Stimulated activated effector memory CD8-positive, alpha-beta T cell treated with anti-CD3 and anti-CD28 coated beads, Interleukin-12 subunit alpha, Interleukin-12 subunit beta, amount 100 ng/mL, for 72 hours (primary cell): ENCODE measurements around the gene CACNA2D3.

ENCODE experiments used
- ATAC-seq: fragments of 150-1000 bp; cut with Tn5 transposase; 2 replicates; pipeline ENCODE4 v1.10.0; 2021
- DNase-seq, 2 donors: peaks; one replicate each; pipeline ENCODE4 v3.0.0; 2021 to 2022; ENCODE audit warnings: low spot score in 2 of 2
- H3K27ac Mint-ChIP-seq: one replicate; pipeline ENCODE4 v1.8.0; 2022; ENCODE audit warnings: mild to moderate bottlenecking, mixed read lengths
- H3K36me3 Mint-ChIP-seq: one replicate; pipeline ENCODE4 v1.8.0; 2022; ENCODE audit warnings: mild to moderate bottlenecking, mixed read lengths
- H3K4me1 Mint-ChIP-seq: one replicate; pipeline ENCODE4 v1.8.0; 2022; ENCODE audit warnings: mixed read lengths
- H3K4me3 Mint-ChIP-seq: one replicate; pipeline ENCODE4 v1.8.0; 2022; ENCODE audit warnings: mild to moderate bottlenecking, mixed read lengths
- H3K9me3 Mint-ChIP-seq: one replicate; pipeline ENCODE4 v1.8.0; 2022; ENCODE audit warnings: mixed read lengths

CACNA2D3 gene

DNA sequence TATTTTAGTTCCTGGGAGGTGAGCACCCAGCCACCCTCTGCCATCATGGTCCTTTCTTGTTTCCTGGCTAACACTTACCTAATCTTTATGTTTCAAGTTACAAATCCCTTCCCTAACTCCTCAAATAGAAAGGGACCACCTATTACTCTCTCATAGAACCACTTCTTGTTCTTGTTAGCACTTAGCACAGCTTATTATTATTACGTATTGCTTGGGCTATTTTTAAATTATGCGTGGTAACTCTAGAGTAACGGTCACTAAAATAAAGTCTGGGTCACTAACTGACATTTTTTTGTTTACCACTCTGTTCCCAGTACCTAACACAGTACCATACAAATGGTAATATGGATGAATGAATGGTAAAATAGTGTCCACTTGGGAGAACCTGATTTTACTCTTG is 663.6 kb downstream of the CACNA2D3 start:
- H3K4me1 Mint-ChIP-seq = no peaks in the 10 kb centered on the region
- ATAC-seq = no peak
- no peak overlapping the region for H3K27ac Mint-ChIP-seq
- DNase-seq = no peak
- H3K36me3 Mint-ChIP-seq = no peaks in the 10 kb centered on the region
- H3K9me3 Mint-ChIP-seq = peaks cover 3% of the 10 kb centered on the region
- H3K4me3 Mint-ChIP-seq = no peak overlapping the region

DNA sequence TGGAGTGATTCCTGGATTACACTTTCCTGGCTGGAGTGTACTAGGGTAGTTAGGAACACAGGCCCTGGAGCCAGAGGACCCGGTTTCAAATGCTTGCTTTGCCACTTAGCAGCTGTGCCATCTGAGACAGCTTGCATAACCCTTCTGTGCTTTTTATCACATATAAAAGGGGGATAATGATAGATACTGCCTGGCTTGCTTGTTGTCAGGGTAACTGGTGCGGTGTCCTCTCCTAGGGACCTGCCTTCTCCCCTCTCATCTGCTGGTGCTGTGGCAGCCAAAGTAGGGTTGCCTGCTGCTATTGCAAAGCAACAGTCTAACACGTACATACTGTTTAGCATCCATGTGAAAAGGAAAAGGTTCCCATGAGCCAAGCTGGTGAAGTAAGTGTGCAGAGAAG is 667.7 kb downstream of the CACNA2D3 start:
- no peak overlapping the region for H3K27ac Mint-ChIP-seq
- DNase-seq (no peak), ATAC-seq (no peak)
- no peak overlapping the region for H3K4me3 Mint-ChIP-seq
- H3K9me3 Mint-ChIP-seq = peaks cover 3% of the 10 kb centered on the region
- no peaks in the 10 kb centered on the region for H3K4me1 Mint-ChIP-seq
- H3K36me3 Mint-ChIP-seq = no peaks in the 10 kb centered on the region

DNA sequence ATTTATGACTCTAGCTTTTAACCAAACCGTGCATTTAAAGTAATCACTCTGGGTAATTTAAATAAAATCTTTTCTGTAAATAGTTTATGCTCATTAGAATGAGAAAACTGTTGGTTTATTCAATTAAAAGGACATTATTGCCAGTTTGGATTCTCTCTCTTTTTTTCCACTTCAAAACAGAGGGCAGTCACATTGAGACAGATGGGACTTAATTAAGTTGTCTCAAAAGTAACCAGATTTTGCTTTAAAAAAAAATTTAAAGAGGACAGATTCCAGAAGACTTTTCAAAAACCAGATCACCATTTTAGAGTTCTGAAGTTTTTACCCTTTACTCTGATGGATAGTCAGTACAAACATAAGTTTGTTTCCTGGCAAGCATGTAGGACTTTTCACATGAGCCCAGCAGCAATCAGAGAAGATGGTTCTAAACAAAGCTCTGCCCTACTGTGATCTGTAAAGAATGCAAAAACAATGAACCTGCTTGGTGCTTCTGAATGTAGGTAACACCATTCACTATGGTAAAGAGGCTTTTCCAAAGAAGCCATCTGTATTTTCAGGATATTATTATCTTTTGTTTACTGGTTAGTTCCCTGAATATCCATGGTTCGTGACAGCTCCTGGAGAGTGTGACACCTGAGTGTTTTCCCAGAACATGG is 669.3 kb downstream of the CACNA2D3 start:
- DNase-seq (no peak), ATAC-seq (no peak)
- H3K9me3 Mint-ChIP-seq = no peaks in the 10 kb centered on the region
- no peak overlapping the region for H3K4me3 Mint-ChIP-seq
- H3K36me3 Mint-ChIP-seq = no peaks in the 10 kb centered on the region
- no peak overlapping the region for H3K27ac Mint-ChIP-seq
- no peaks in the 10 kb centered on the region for H3K4me1 Mint-ChIP-seq

DNA sequence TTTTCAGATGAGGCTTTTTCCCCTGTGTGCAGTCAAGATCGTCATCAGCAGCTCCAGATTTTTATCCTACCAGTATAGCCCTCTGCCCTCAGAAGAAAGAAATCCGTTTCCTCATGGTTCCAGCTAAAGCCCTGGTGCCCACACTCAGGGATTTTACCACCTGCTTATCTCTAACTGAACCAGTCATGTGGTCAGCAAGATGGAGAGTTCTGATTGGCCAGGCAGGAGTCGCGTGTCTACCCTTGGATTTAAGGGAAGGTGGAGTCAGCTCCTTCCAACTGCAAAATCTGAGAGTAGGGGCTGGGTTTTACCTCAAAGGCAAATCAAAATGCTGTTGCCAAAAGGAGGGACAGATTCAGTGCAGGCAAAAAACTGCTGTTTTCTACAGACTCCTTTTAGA is 670.2 kb downstream of the CACNA2D3 start:
- ATAC-seq (no peak), DNase-seq (no peak)
- Mint-ChIP-seq H3K36me3 (no peaks in the 10 kb centered on the region), H3K4me3 (no peak overlapping the region), H3K9me3 (no peaks in the 10 kb centered on the region), H3K4me1 (no peaks in the 10 kb centered on the region), H3K27ac (no peak overlapping the region)

DNA sequence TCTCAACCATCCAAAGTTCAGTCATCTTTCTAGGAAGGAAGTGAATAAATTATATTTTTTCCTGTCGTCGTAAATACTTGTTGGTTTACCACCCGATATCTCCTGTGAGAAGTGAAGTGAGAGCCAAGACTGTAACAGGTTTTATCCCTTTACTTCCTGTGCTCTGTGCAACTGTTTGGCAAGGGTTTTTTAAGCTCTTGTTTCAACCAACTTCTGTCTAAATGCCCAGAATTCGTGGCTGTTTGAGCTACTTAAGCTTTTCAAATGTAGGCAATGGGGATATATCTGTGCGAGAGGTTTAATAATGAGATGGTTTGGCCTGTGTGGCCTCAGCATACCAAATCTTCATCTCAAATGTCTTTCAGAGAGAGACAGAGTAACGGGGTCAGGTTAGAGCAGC is 670.8 kb downstream of the CACNA2D3 start:
- Mint-ChIP-seq H3K4me1 (no peaks in the 10 kb centered on the region), H3K4me3 (no peak overlapping the region), H3K27ac (no peak overlapping the region), H3K36me3 (no peaks in the 10 kb centered on the region), H3K9me3 (no peaks in the 10 kb centered on the region)
- DNase-seq (no peak), ATAC-seq (no peak)

DNA sequence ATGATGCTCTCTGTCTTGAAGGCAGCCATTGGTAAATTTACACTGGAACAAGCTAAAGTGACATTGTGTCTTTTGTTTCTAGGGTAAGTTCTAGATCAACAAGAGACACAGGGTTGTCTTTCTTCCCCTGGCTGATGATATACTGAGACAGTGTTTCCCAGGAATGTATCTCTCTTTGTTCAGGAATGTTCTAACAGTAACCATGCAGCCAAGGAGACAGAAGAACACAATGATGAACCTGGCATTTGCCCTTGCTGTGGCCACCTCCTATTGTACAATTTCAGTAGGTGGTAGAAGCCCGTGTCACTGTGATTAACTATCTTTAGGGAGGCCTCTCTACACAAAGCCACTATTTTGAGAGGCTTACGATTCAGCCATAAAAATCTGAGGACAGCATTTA is 674.8 kb downstream of the CACNA2D3 start:
- H3K4me1 Mint-ChIP-seq = no peaks in the 10 kb centered on the region
- H3K9me3 Mint-ChIP-seq = peaks cover 2% of the 10 kb centered on the region
- ATAC-seq (no peak), DNase-seq (no peak)
- no peaks in the 10 kb centered on the region for H3K36me3 Mint-ChIP-seq
- H3K27ac Mint-ChIP-seq = no peak overlapping the region
- H3K4me3 Mint-ChIP-seq = no peak overlapping the region

DNA sequence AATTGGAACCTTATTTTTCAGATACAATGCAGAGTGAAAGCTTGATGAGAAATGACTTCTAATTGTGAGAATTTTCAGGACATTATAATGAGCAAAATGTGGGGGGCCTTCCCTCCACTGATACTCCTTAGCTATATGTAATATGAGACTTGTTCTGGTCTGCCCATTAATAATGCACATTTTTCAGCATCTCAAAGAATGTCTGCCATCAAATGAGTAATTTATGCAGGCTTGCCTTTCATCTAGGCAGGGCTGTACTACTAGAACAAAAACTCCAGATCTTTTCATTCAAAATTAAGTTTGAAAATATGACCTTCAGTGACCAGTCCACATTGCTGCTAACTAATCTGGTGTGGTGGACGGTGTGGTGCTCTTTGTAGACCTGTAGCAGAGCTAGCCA is 678.1 kb downstream of the CACNA2D3 start:
- Mint-ChIP-seq H3K9me3 (peaks cover 2% of the 10 kb centered on the region), H3K4me1 (no peaks in the 10 kb centered on the region), H3K4me3 (no peak overlapping the region), H3K27ac (no peak overlapping the region), H3K36me3 (no peaks in the 10 kb centered on the region)
- DNase-seq = no peak
- no peak for ATAC-seq

DNA sequence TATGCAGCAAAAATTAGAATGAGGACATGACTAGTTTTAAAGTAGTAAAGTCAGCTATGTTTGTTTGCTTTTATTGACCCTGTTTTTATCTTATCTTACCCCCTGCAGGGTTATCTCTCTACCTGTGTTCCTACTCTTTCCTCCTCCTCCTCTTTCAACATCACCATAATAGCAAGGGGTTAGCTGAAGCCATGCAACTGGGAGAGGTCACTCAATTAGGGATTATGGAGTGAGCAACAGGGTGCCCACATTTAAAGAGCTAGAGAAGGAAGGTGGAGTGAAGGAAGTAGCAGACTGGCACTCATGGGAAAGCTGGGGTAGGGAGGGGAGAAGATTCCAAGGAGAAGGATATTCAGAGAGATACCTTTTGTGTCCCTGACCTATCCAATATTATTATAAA is 679.6 kb downstream of the CACNA2D3 start:
- DNase-seq = no peak
- Mint-ChIP-seq H3K36me3 (no peaks in the 10 kb centered on the region), H3K4me3 (no peak overlapping the region), H3K27ac (no peak overlapping the region), H3K9me3 (peaks cover 2% of the 10 kb centered on the region), H3K4me1 (no peaks in the 10 kb centered on the region)
- no peak for ATAC-seq

DNA sequence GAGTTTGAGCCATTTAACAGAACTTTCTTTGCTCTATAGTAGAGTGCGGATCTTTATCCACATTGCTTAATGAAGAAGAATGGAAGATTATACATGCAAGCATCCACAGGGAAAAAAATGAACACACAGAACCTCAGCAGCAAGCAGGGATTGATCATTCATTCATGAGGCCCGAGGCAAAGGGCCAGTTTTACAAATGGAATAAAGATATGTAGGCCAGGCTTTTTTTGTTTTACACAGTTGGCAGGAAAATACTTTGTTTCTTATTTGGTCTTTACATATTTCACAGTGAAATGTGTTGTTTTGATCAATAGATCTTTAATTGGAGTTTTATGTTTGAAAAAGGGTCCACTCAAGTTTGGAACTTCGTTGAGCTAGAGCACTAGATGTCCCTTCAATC is 688.0 kb downstream of the CACNA2D3 start:
- no peak overlapping the region for H3K27ac Mint-ChIP-seq
- no peaks in the 10 kb centered on the region for H3K4me1 Mint-ChIP-seq
- DNase-seq (no peak), ATAC-seq (no peak)
- H3K9me3 Mint-ChIP-seq = peaks cover 11% of the 10 kb centered on the region
- H3K36me3 Mint-ChIP-seq = no peaks in the 10 kb centered on the region
- H3K4me3 Mint-ChIP-seq = no peak overlapping the region

DNA sequence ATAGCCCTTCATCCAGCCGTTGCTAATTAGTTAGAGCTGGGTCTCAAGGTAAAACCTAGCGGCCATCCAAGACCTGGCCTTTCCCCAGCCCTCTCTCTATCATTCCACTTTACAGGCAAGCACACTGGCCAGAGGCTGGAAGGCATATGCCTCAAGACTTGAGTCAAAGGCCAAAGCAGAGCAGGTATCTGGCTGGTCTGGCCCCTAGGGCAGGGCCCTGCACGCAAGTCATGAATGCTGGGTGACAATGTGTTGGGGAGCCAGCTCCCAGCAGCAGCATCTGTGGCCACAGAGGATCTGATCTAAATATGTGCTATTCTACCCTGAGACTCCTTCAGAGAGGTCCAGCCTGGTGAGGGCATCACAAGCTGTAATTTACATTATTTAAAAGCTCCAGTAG is 691.9 kb downstream of the CACNA2D3 start:
- no peak overlapping the region for H3K27ac Mint-ChIP-seq
- H3K9me3 Mint-ChIP-seq = peaks cover 9% of the 10 kb centered on the region
- DNase-seq = no peak
- H3K4me1 Mint-ChIP-seq = no peaks in the 10 kb centered on the region
- no peaks in the 10 kb centered on the region for H3K36me3 Mint-ChIP-seq
- no peak overlapping the region for H3K4me3 Mint-ChIP-seq
- ATAC-seq = no peak

DNA sequence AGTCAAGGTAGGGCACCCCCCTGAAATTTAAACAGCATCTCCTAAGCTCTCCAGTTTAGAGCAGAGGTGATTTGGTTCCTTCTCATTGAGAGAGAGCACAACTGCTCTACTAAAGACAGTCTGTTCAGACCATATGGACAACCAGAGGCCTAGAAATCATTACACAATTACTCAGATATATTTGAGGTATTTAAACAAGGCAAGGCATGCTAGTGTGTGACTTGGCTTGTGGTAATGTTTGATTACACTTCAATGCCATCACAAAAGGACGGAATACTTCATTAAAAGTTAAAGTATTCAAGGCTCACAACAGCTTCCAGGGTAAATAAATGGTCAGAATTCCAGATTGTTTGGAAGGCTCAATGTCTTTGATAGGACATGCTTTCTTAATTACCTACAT is 695.3 kb downstream of the CACNA2D3 start:
- no peak overlapping the region for H3K27ac Mint-ChIP-seq
- no peaks in the 10 kb centered on the region for H3K36me3 Mint-ChIP-seq
- DNase-seq (no peak), ATAC-seq (no peak)
- no peaks in the 10 kb centered on the region for H3K4me1 Mint-ChIP-seq
- no peak overlapping the region for H3K4me3 Mint-ChIP-seq
- H3K9me3 Mint-ChIP-seq = peaks cover 3% of the 10 kb centered on the region

DNA sequence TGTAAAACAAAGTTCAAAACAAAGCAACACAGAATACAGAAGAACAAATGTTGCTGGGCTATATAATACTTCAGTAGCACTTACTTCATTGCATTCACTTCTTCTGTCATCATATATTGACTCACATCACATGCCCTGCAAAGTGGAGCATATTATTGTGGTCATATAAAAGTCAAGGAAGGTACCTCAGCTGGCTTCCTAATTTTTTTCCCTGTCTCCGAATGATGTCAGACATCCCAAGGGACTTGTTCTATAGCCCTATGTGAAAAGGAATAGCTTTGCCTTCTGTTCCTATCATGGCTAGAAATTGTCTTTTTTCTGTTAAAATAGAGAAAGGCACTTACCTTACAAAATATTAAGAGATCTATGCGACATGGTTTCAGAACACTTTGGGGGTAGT is 696.1 kb downstream of the CACNA2D3 start:
- ATAC-seq = no peak

DNA sequence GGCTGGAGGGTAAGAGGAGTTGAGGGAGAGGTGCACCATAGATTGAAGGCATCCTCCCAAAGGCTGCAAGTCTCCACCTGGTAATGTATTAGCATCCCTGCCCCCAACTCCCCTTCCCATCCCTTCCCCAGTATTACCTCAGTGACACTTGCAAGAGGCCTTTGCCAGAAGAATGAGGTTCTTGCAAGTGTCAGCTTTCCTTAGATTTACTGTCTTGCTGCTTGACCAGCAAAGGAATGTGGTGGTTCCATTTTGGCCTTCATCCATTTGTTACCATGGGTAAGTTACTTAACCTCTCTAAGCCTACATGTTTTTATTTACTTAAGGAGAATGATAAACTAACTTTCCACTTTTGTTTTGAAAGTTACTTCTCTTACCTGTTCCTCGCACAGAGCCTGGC is 696.6 kb downstream of the CACNA2D3 start:
- no peaks in the 10 kb centered on the region for H3K4me1 Mint-ChIP-seq
- no peak for DNase-seq

More for the DNA sequence above, 696.1 kb downstream of the CACNA2D3 start:
- no peak overlapping the region for H3K4me3 Mint-ChIP-seq
- H3K4me1 Mint-ChIP-seq = no peaks in the 10 kb centered on the region
- H3K9me3 Mint-ChIP-seq = peaks cover 3% of the 10 kb centered on the region
- no peaks in the 10 kb centered on the region for H3K36me3 Mint-ChIP-seq
- no peak for DNase-seq
- no peak overlapping the region for H3K27ac Mint-ChIP-seq

DNA sequence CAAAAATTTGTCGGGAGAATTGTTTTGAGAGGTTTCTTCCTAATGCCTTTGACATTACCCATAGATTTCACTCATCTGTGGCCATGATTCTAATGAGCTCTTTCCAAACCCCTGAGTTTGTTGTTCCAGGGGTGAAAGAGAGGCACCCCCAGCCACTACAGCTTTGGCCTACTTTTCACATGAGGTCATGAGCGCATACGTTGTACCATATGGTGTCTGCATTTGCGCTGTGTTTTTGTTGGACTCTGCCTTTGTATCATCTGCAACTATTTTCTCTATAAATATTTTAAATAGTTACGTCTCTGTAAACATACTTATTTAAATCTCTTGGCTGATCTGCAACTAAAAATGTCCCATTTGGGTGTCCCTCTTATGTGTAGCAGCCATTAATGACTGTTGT is 697.6 kb downstream of the CACNA2D3 start:
- H3K4me3 Mint-ChIP-seq = no peak overlapping the region
- no peak overlapping the region for H3K27ac Mint-ChIP-seq
- no peak for DNase-seq
- no peak for ATAC-seq
- H3K9me3 Mint-ChIP-seq = peaks cover 3% of the 10 kb centered on the region
- H3K4me1 Mint-ChIP-seq = no peaks in the 10 kb centered on the region
- no peaks in the 10 kb centered on the region for H3K36me3 Mint-ChIP-seq

More for the DNA sequence above, 696.6 kb downstream of the CACNA2D3 start:
- H3K27ac Mint-ChIP-seq = no peak overlapping the region
- ATAC-seq = no peak
- H3K4me3 Mint-ChIP-seq = no peak overlapping the region
- H3K36me3 Mint-ChIP-seq = no peaks in the 10 kb centered on the region
- H3K9me3 Mint-ChIP-seq = peaks cover 3% of the 10 kb centered on the region

DNA sequence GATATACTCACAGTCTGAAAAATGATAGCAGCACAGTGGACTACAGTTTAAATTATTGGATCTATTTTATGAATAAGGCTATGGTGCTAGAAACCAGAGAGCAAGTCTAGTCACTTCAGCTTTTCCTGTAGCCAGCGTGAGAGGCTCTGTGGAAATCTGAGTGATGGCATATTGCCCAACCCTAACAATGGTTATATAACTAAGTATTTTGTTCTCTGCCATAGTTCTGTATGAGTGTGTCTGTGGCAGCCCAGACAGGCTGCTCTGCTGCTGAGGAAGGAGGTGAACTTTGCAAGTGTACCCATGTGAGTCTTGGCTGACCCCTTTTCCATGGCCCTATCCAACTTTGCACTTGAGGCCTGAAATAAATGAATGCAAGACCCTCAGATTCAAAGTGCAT is 699.9 kb downstream of the CACNA2D3 start:
- Mint-ChIP-seq H3K27ac (no peak overlapping the region), H3K9me3 (peaks cover 3% of the 10 kb centered on the region), H3K4me3 (no peak overlapping the region), H3K4me1 (no peaks in the 10 kb centered on the region), H3K36me3 (no peaks in the 10 kb centered on the region)
- ATAC-seq (no peak), DNase-seq (no peak)

DNA sequence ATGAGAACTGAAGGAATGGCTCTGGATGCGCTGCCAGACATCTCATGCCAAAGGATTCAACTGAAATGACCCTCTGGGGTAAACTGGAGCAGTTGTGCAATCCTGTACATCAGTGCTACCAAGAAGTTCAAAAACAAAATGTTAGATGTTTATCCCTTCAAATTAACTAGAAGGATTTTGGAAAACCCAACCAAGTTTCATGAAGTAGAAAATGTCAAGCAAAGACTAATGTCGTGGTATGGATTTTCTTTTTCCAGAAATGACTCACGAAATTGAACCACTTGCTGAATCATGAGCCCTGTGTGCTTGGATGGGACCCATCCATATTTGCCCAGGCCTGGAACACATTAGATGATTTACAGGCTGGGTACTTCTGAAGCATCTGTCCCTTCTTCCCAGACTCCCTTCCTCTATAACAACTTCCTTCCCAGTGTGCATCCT is 703.9 kb downstream of the CACNA2D3 start:
- H3K4me1 Mint-ChIP-seq = no peaks in the 10 kb centered on the region
- peaks cover 3% of the 10 kb centered on the region for H3K9me3 Mint-ChIP-seq
- no peaks in the 10 kb centered on the region for H3K36me3 Mint-ChIP-seq
- ATAC-seq (no peak), DNase-seq (no peak)
- H3K27ac Mint-ChIP-seq = no peak overlapping the region
- no peak overlapping the region for H3K4me3 Mint-ChIP-seq
